ENCODE results near the gene ATXN7L3. TPM values are rescaled to one million over a fixed set of nuclear protein-coding genes. Genes with fewer than 3 reads are reported as not detected.
A peak's percentile ranks its signal among the peaks of the same experiment; 100 is the strongest.

ATXN7L3 gene
- total RNA-seq, 6 experiments from 2014 or later: 20.3 to 26.8 (median 22.1) TPM

GRCh38 chr17:44192750-44193149, 6.9 kb downstream of the ATXN7L3 start:
- no CpG with 5 or more reads among the region's 5 CpGs for WGBS (ENCODE audit: insufficient coverage, low coverage, low lambda C conversion rate, missing lambda C conversion rate)

DNA sequence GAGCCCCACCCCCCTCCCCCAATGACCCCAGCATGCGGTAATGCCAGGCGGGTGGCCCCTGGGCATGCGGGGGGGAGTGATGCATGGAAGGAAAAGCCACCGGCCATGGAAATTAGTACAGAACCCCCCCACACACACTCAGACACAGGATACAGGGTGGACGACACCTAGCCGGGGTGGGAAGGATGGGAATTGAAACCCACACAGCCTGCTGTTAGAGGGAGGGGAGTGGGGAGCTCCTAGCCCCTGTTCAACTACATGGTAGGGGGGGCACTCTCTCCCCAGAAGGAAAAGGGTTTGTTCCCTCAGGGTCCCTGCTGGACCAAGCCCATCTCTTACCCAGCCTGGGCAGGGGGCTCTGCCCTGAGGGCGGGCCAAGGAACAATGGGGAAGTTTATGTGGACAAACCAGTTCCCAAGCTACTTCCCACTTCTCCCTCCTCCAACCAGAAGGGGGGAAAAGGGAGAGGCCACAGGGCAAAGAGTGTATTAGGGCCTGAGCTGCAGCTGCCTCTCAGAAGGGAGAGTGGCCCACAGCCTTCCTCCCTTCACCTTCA, 7.7 kb downstream of the ATXN7L3 start:
- no peak for DNase-seq

More at GRCh38 chr17:44192750-44193149, 6.9 kb downstream of the ATXN7L3 start:
- Histone ChIP-seq H3K4me1 (peaks cover 0 to 7% (median 2%) of the 10 kb centered on the region in 4 donors), H3K27ac (no peak overlapping the region), H3K4me3 (no peak overlapping the region), H3K9me3 (no peaks in the 10 kb centered on the region), H3K36me3 (peaks cover 0 to 54% (median 16%) of the 10 kb centered on the region in 4 donors), H3K27me3 (no peaks in the 10 kb centered on the region)
- no peak for DNase-seq
- ATAC-seq: no peak
- TF ChIP-seq CTCF (IDR thresholded peaks at IDR 0.05) (no peak), POLR2A (IDR thresholded peaks at IDR 0.05) (no peak)
- intact Hi-C loops (cut with DNase I): loop anchor here in 1 of 2 donors (10.0 kb wide), 1 partner anchor 58 kb away; no protein-coding TSS in a partner anchor

GRCh38 chr17:44191369-44191768, 8.3 kb downstream of the ATXN7L3 start:
- TF ChIP-seq CTCF (IDR thresholded peaks at IDR 0.05) (no peak), POLR2A (IDR thresholded peaks at IDR 0.05) (no peak)
- Histone ChIP-seq H3K27me3 (no peaks in the 10 kb centered on the region), H3K4me1 (peaks cover 0 to 9% (median 5%) of the 10 kb centered on the region in 4 donors), H3K9me3 (no peaks in the 10 kb centered on the region), H3K27ac (no peak overlapping the region), H3K36me3 (peaks cover 0 to 45% (median 16%) of the 10 kb centered on the region in 4 donors), H3K4me3 (no peak overlapping the region)
- no peak for DNase-seq
- intact Hi-C loops (cut with DNase I): loop anchor here in 1 of 2 donors (10.0 kb wide), 1 partner anchor 57 kb away; no protein-coding TSS in a partner anchor
- WGBS (ENCODE audit: insufficient coverage, low coverage, low lambda C conversion rate, missing lambda C conversion rate): 78% methylated on average over 5 of the region's 5 CpGs
- ATAC-seq: no peak

More for the DNA sequence above, 7.7 kb downstream of the ATXN7L3 start:
- ATAC-seq: peak in 1 of 4 donors; percentile 18
- Histone ChIP-seq H3K27ac (no peak overlapping the region), H3K4me3 (no peak overlapping the region), H3K4me1 (peaks cover 0 to 9% (median 5%) of the 10 kb centered on the region in 4 donors), H3K27me3 (no peaks in the 10 kb centered on the region), H3K9me3 (no peaks in the 10 kb centered on the region), H3K36me3 (peaks cover 0 to 50% (median 16%) of the 10 kb centered on the region in 4 donors)
- no peak for TF ChIP-seq POLR2A (IDR thresholded peaks at IDR 0.05)
- TF ChIP-seq CTCF (IDR thresholded peaks at IDR 0.05): no peak
- intact Hi-C loops (cut with DNase I): loop anchor here in 1 of 2 donors (10.0 kb wide), 1 partner anchor 57 kb away; no protein-coding TSS in a partner anchor
- 70% methylated on average over 2 of the region's 7 CpGs for WGBS (ENCODE audit: insufficient coverage, low coverage, low lambda C conversion rate, missing lambda C conversion rate)

DNA sequence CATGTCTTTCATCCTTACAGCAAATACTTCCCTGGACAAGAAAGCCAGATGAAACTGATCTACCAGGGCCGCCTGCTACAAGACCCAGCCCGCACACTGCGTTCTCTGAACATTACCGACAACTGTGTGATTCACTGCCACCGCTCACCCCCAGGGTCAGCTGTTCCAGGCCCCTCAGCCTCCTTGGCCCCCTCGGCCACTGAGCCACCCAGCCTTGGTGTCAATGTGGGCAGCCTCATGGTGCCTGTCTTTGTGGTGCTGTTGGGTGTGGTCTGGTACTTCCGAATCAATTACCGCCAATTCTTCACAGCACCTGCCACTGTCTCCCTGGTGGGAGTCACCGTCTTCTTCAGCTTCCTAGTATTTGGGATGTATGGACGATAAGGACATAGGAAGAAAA, 9.2 kb downstream of the ATXN7L3 start:
- Histone ChIP-seq H3K4me1 (peaks cover 0 to 11% (median 6%) of the 10 kb centered on the region in 4 donors), H3K27me3 (no peaks in the 10 kb centered on the region), H3K9me3 (no peaks in the 10 kb centered on the region), H3K4me3 (no peak overlapping the region), H3K36me3 (peaks cover 0 to 38% (median 13%) of the 10 kb centered on the region in 4 donors), H3K27ac (no peak overlapping the region)
- ATAC-seq: no peak
- 74% methylated on average over 4 of the region's 10 CpGs for WGBS (ENCODE audit: insufficient coverage, low coverage, low lambda C conversion rate, missing lambda C conversion rate)
- intact Hi-C loops (cut with DNase I): loop anchor here in 1 of 2 donors (10.0 kb wide), 1 partner anchor 56 kb away; no protein-coding TSS in a partner anchor
- no peak for DNase-seq
- TF ChIP-seq POLR2A (IDR thresholded peaks at IDR 0.05): no peak
- no peak for TF ChIP-seq CTCF (IDR thresholded peaks at IDR 0.05)

Data from right lobe of liver (tissue), 6 donors.